HepG2 (cell line): Measurements from ENCODE around the gene CMIP. TPM values are rescaled to one million over a fixed set of nuclear protein-coding genes. Genes with fewer than 3 reads are reported as not detected.

Experiments
- CBFB ChIP-seq: sonication (generic); formaldehyde crosslinking; IDR thresholded peaks from 2 replicates; pipeline ENCODE4 v1.4.0; 2020; ENCODE audit warnings: missing genetic modification reagents
- CCAR2 ChIP-seq: fragments of 200-400 bp; formaldehyde crosslinking; optimal IDR thresholded peaks from 2 replicates; pipeline ENCODE3; 2018; ENCODE audit warnings: low read depth, mild to moderate bottlenecking, low read length, moderate library complexity
- ESRRA ChIP-seq: sonication (generic); formaldehyde crosslinking; IDR thresholded peaks from 2 replicates; pipeline ENCODE4 v1.5.1; 2020; ENCODE audit warnings: mild to moderate bottlenecking, low read depth, missing genetic modification reagents
- HCFC1 ChIP-seq: fragments of 150-350 bp; IDR thresholded peaks from 2 replicates; pipeline ENCODE4 v1.6.1; 2014; ENCODE audit warnings: low read depth, low read length
- KMT2A ChIP-seq: sonication (generic); formaldehyde crosslinking; IDR thresholded peaks from 2 replicates; pipeline ENCODE4 v1.4.0; 2020; ENCODE audit warnings: missing genetic modification reagents
- NCOA2 ChIP-seq: sonication (generic); formaldehyde crosslinking; IDR thresholded peaks from 2 replicates; pipeline ENCODE4 v1.8.0; 2022; ENCODE audit warnings: inconsistent platforms
- PHF5A ChIP-seq: IDR thresholded peaks from one replicate; pipeline ENCODE4 v1.6.1; 2018; ENCODE audit warnings: low read depth, missing genetic modification reagents; ENCODE audit not compliant: unreplicated experiment
- PHF8 ChIP-seq: sonication (generic); formaldehyde crosslinking; IDR thresholded peaks from 2 replicates; pipeline ENCODE4 v1.5.0; 2020; ENCODE audit warnings: missing genetic modification reagents
- POLR2AphosphoS2 ChIP-seq: IDR thresholded peaks from 2 replicates; pipeline ENCODE4 v1.6.1; 2011; ENCODE audit warnings: low read depth, low read length, improper control_type of control experiment
- RAD21 ChIP-seq: fragments of 450-650 bp; formaldehyde crosslinking; IDR thresholded peaks from 2 replicates; pipeline ENCODE4 v1.5.0; 2020; ENCODE audit warnings: mild to moderate bottlenecking
- SALL2 ChIP-seq: sonication (generic); formaldehyde crosslinking; IDR thresholded peaks from 2 replicates; pipeline ENCODE4 v1.8.1; 2023; ENCODE audit warnings: mild to moderate bottlenecking, missing genetic modification reagents, inconsistent platforms
- YEATS4 ChIP-seq: sonication (generic); formaldehyde crosslinking; IDR thresholded peaks from 2 replicates; pipeline ENCODE4 v1.4.0; 2020; ENCODE audit warnings: missing genetic modification reagents, borderline replicate concordance
- ZBTB3 ChIP-seq: sonication (generic); formaldehyde crosslinking; IDR thresholded peaks from 2 replicates; pipeline ENCODE4 v1.4.0; 2020; ENCODE audit warnings: low read depth, mild to moderate bottlenecking, moderate library complexity, missing genetic modification reagents, borderline replicate concordance
- ZFP37 ChIP-seq: sonication (generic); formaldehyde crosslinking; IDR thresholded peaks from 2 replicates; pipeline ENCODE4 v1.4.0; 2020; ENCODE audit warnings: missing genetic modification reagents, borderline replicate concordance
- ZFP41 ChIP-seq: sonication (generic); formaldehyde crosslinking; IDR thresholded peaks from 2 replicates; pipeline ENCODE4 v1.4.0; 2020; ENCODE audit warnings: mild to moderate bottlenecking, missing genetic modification reagents, borderline replicate concordance
- ZNF264 ChIP-seq: sonication (generic); formaldehyde crosslinking; IDR thresholded peaks from 2 replicates; pipeline ENCODE4 v1.4.0; 2020; ENCODE audit warnings: missing genetic modification reagents
- ZNF317 ChIP-seq: sonication (generic); formaldehyde crosslinking; IDR thresholded peaks from 2 replicates; pipeline ENCODE4 v1.5.0; 2020; ENCODE audit warnings: mild to moderate bottlenecking, missing genetic modification reagents
- ZNF44 ChIP-seq: sonication (generic); formaldehyde crosslinking; IDR thresholded peaks from 2 replicates; pipeline ENCODE4 v1.5.1; 2020; ENCODE audit warnings: mild to moderate bottlenecking, missing genetic modification reagents
- ZNF563 ChIP-seq: sonication (generic); formaldehyde crosslinking; IDR thresholded peaks from 2 replicates; pipeline ENCODE4 v1.8.0; 2022; ENCODE audit warnings: mild to moderate bottlenecking, moderate library complexity, missing genetic modification reagents
- ZNF564 ChIP-seq: sonication (generic); formaldehyde crosslinking; IDR thresholded peaks from 2 replicates; pipeline ENCODE4 v1.8.1; 2023; ENCODE audit warnings: mild to moderate bottlenecking, missing genetic modification reagents
- ZNF577 ChIP-seq: sonication (generic); formaldehyde crosslinking; IDR thresholded peaks from 2 replicates; pipeline ENCODE4 v1.4.0; 2020; ENCODE audit warnings: mild to moderate bottlenecking, low read depth, missing genetic modification reagents, borderline replicate concordance
- ZNF772 ChIP-seq: sonication (generic); formaldehyde crosslinking; IDR thresholded peaks from 2 replicates; pipeline ENCODE4 v1.5.0; 2020; ENCODE audit warnings: mild to moderate bottlenecking, missing genetic modification reagents
- ZNF891 ChIP-seq: sonication (generic); formaldehyde crosslinking; IDR thresholded peaks from 2 replicates; pipeline ENCODE4 v1.5.0; 2020; ENCODE audit warnings: mild to moderate bottlenecking, missing genetic modification reagents
- ZSCAN21 ChIP-seq: sonication (generic); formaldehyde crosslinking; IDR thresholded peaks from 2 replicates; pipeline ENCODE4 v1.8.0; 2022; ENCODE audit warnings: mild to moderate bottlenecking, missing genetic modification reagents, moderate library complexity, borderline replicate concordance
- polyA plus RNA-seq, 8 experiments: library from polyadenylated mRNA; depleted of rRNA in 3 of 8; stranded (reverse) in 7 of 8; unstranded in 1 of 8; fragments of >200 nt; fragmentation: Illumina TruSeq in 4 of 8; extraction: Trizol in 4 of 8; gene quantifications; 2 replicates each; pipeline versions ENCODE4 v1.2.1 to v1.2.3, GENCODE V29; 2011 to 2016; ENCODE audit warnings: low read depth in 4 of 8, missing spikeins in 1 of 8, mixed read lengths in 1 of 8; ENCODE audit not compliant: insufficient read depth in 1 of 8
- total RNA-seq, 5 experiments: library from RNA; depleted of rRNA; stranded (reverse); fragments of >200 nt; fragmentation: Illumina TruSeq; extraction: Trizol; gene quantifications; 2 replicates each; pipeline ENCODE4 v1.2.3, GENCODE V29; 2016; ENCODE audit warnings: low read depth in 1 of 5
- TF ChIP-seq, protein P1 (sequence below): sonication (generic); formaldehyde crosslinking; IDR thresholded peaks from 2 replicates; pipeline ENCODE4 v1.8.1; 2023; ENCODE audit warnings: mild to moderate bottlenecking, missing genetic modification reagents
- TF ChIP-seq, protein P2 (sequence below): sonication (generic); formaldehyde crosslinking; IDR thresholded peaks from 2 replicates; pipeline ENCODE4 v1.8.1; 2023; ENCODE audit warnings: missing genetic modification reagents, inconsistent platforms, borderline replicate concordance
- TF ChIP-seq, protein P3 (sequence below): sonication (generic); formaldehyde crosslinking; IDR thresholded peaks from 2 replicates; pipeline ENCODE4 v1.5.0; 2020; ENCODE audit warnings: mild to moderate bottlenecking, missing genetic modification reagents
- TF ChIP-seq, protein P4 (sequence below): sonication (generic); formaldehyde crosslinking; IDR thresholded peaks from 2 replicates; pipeline ENCODE4 v1.5.0; 2020; ENCODE audit warnings: missing genetic modification reagents, mild to moderate bottlenecking, borderline replicate concordance

Gene CMIP
- total and polyA plus RNA-seq, 2 of the 13 experiments (the other 11 are each of a cell fraction or from before 2014, with no cell fraction given), result 10.9 to 18.1 TPM

DNA sequence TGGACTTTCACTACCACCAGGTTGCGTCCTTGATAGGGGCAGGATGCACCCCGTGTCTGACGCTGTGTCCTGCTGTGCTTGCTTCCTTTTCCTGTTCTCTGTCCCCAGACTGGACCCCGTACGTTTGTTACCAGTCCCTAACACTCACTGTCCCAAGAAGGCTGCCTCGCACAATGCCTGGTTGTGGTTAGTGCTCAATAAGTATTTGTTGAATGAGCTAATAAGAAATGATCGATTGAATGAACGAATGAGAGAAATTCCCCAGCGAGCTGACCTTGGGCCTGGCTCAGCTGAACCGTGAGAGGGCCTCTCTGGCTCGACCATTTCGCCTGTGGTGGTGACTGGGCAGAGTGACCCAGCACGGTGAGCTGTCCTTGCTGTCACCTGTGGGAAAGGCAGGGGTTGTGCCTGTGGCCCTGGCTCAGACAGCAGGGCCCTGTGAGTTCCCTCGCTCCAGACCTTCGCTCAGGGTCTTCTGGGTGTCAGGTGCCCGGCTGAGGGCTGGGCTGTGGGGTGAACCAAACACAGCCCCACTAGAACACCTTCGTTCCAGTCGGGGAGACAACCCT lies 20.9 kb downstream of the CMIP start (continued):
- TF ChIP-seq CCAR2 (no peak), ZNF891 (CRISPR knock-in tag) (0 out of 2 replicates have a peak, but pooled peaks have one; percentile 39), ZBTB3 (CRISPR knock-in tag) (no peak), ZNF564 (CRISPR knock-in tag) (no peak), SALL2 (CRISPR knock-in tag) (no peak), KMT2A (peak; percentile 30; the same call in 1 of the 2 replicates), ZNF264 (CRISPR knock-in tag) (no peak), ZNF577 (CRISPR knock-in tag) (no peak), ZNF44 (CRISPR knock-in tag) (no peak), ZSCAN21 (CRISPR knock-in tag) (no peak), ESRRA (CRISPR knock-in tag) (peak; percentile 47; the same call in 1 of the 2 replicates), ZFP37 (CRISPR knock-in tag) (no peak), PHF8 (CRISPR knock-in tag) (no peak), NCOA2 (peak; percentile 28; the same call in 1 of the 2 replicates), ZNF317 (CRISPR knock-in tag) (no peak), YEATS4 (CRISPR knock-in tag) (no peak), HCFC1 (no peak), RAD21 (CRISPR knock-in tag) (peak; percentile 24; the same call in 1 of the 2 replicates), CBFB (peak; percentile 54; the same call in 1 of the 2 replicates), ZNF563 (CRISPR knock-in tag) (no peak), PHF5A (no peak), ZFP41 (CRISPR knock-in tag) (no peak), POLR2AphosphoS2 (no peak), ZNF772 (CRISPR knock-in tag) (no peak)
- TF ChIP-seq, protein P1, sequence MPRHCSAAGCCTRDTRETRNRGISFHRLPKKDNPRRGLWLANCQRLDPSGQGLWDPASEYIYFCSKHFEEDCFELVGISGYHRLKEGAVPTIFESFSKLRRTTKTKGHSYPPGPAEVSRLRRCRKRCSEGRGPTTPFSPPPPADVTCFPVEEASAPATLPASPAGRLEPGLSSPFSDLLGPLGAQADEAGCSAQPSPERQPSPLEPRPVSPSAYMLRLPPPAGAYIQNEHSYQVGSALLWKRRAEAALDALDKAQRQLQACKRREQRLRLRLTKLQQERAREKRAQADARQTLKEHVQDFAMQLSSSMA (CRISPR knock-in tag), result no peak
- TF ChIP-seq, protein P2, sequence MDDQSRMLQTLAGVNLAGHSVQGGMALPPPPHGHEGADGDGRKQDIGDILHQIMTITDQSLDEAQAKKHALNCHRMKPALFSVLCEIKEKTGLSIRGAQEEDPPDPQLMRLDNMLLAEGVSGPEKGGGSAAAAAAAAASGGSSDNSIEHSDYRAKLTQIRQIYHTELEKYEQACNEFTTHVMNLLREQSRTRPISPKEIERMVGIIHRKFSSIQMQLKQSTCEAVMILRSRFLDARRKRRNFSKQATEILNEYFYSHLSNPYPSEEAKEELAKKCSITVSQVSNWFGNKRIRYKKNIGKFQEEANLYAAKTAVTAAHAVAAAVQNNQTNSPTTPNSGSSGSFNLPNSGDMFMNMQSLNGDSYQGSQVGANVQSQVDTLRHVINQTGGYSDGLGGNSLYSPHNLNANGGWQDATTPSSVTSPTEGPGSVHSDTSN (CRISPR knock-in tag), result no peak
- TF ChIP-seq, protein P3, sequence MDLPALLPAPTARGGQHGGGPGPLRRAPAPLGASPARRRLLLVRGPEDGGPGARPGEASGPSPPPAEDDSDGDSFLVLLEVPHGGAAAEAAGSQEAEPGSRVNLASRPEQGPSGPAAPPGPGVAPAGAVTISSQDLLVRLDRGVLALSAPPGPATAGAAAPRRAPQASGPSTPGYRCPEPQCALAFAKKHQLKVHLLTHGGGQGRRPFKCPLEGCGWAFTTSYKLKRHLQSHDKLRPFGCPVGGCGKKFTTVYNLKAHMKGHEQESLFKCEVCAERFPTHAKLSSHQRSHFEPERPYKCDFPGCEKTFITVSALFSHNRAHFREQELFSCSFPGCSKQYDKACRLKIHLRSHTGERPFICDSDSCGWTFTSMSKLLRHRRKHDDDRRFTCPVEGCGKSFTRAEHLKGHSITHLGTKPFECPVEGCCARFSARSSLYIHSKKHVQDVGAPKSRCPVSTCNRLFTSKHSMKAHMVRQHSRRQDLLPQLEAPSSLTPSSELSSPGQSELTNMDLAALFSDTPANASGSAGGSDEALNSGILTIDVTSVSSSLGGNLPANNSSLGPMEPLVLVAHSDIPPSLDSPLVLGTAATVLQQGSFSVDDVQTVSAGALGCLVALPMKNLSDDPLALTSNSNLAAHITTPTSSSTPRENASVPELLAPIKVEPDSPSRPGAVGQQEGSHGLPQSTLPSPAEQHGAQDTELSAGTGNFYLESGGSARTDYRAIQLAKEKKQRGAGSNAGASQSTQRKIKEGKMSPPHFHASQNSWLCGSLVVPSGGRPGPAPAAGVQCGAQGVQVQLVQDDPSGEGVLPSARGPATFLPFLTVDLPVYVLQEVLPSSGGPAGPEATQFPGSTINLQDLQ, result no peak
- TF ChIP-seq, protein P4, sequence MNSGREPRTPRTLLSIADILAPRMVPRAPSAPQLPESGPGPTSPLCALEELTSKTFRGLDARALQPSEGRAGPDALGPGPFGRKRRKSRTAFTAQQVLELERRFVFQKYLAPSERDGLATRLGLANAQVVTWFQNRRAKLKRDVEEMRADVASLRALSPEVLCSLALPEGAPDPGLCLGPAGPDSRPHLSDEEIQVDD (CRISPR knock-in tag), result no peak
